Testis (tissue), 3 donors: ENCODE measurements around the gene TRAF2. TPM values are rescaled to one million over a fixed set of nuclear protein-coding genes. Genes with fewer than 3 reads are reported as not detected.

Source experiments
- DNase-seq: peaks from one replicate; pipeline ENCODE4 v3.0.0-alpha.2; 2019
- H3K27ac ChIP-seq, 2 donors: fragments of 200-600 bp; sonication (generic); one replicate each; pipeline ENCODE4 v1.5.1; 2019
- H3K27me3 ChIP-seq: fragments of 200-600 bp; sonication (generic); one replicate; pipeline ENCODE4 v1.5.1; 2019
- H3K36me3 ChIP-seq: fragments of 200-600 bp; sonication (generic); one replicate; pipeline ENCODE4 v1.5.1; 2017; ENCODE audit warnings: low read depth; ENCODE audit errors: missing control alignments
- H3K4me1 ChIP-seq: fragments of 200-600 bp; sonication (generic); one replicate; pipeline ENCODE4 v1.5.1; 2019
- H3K4me3 ChIP-seq, 2 donors: fragments of 200-600 bp; sonication (generic); one replicate each; pipeline ENCODE4 v1.5.1; 2017 to 2019
- H3K9me3 ChIP-seq: fragments of 200-600 bp; sonication (generic); one replicate; pipeline ENCODE4 v1.5.1; 2017
- CTCF ChIP-seq, 3 experiments: fragments of 450-650 bp in 2 of 3; fragments of 200-600 bp in 1 of 3; sonication (generic) in 1 of 3; IDR thresholded peaks; one replicate each; pipeline ENCODE4 v1.5.1; 2016 to 2019; ENCODE audit warnings: antibody characterized with exemption in 3 of 3, mild to moderate bottlenecking in 2 of 3, moderate library complexity in 1 of 3
- POLR2A ChIP-seq: fragments of 450-650 bp; IDR thresholded peaks from one replicate; pipeline ENCODE4 v1.6.1; 2017; ENCODE audit warnings: antibody characterized with exemption, mild to moderate bottlenecking, moderate library complexity
- WGBS, 2 donors: methylation state at CpG; one replicate each; pipeline ENCODE4 v1.1.5; 2018; 5-methylcytosine and 5-hydroxymethylcytosine counted together
- intact Hi-C: fragments of 100-400 bp; cut with DNase I; formaldehyde crosslinking; loops from one replicate; pipeline ENCODE4 v1.15.1; 2023; ENCODE audit warnings: low total_unique reads
- polyA plus RNA-seq: library from polyadenylated mRNA; stranded (reverse); fragments of 350-450 nt; fragmentation: Illumina TruSeq; extraction: RNeasy Lipid Tissue Mini Kit (QIAGEN cat#74804); gene quantifications from one replicate; pipeline ENCODE4 v1.2.3, GENCODE V29; 2014; ENCODE audit warnings: low read depth, low replicate concordance; ENCODE audit not compliant: insufficient read depth
- total RNA-seq, 2 donors: library from RNA; depleted of rRNA; stranded (reverse); fragments of >200 nt; gene quantifications; one replicate each; pipeline ENCODE4 v1.2.3, GENCODE V29; 2016

Gene TRAF2
- total and polyA plus RNA-seq, 3 donors from 2014 or later = 21.9 to 32.9 (median 23.7) TPM

GRCh38 chr9:136901516-136902258, 15.4 kb downstream of the TRAF2 start:
- no peak for TF ChIP-seq CTCF (IDR thresholded peaks at IDR 0.05)
- no peak for TF ChIP-seq POLR2A
- Histone ChIP-seq H3K36me3 (no peaks in the 10 kb centered on the region), H3K4me3 (no peak overlapping the region), H3K27ac (peak overlapping the region; percentile 8 to 66), H3K27me3 (no peaks in the 10 kb centered on the region), H3K9me3 (no peaks in the 10 kb centered on the region), H3K4me1 (peaks cover 21% of the 10 kb centered on the region)
- peak; percentile 66 for DNase-seq
- WGBS, 2 donors = 43 to 48% methylated on average over 19 to 20 of the region's 20 CpGs
- intact Hi-C loops = no loop called here

- no peaks in the 10 kb centered on the region for H3K27me3 ChIP-seq
- WGBS, 2 donors = 47 to 51% methylated on average over 12 of the region's 15 CpGs
- no peak overlapping the region for H3K4me3 ChIP-seq
- H3K9me3 ChIP-seq = no peaks in the 10 kb centered on the region
- intact Hi-C loops = no loop called here
- H3K27ac ChIP-seq = peak overlapping the region; percentile 8 to 66
- TF ChIP-seq CTCF (IDR thresholded peaks at IDR 0.05) (no peak), POLR2A (no peak)
- no peaks in the 10 kb centered on the region for H3K36me3 ChIP-seq
- DNase-seq = peak; percentile 73
- peaks cover 21% of the 10 kb centered on the region for H3K4me1 ChIP-seq
These were observed 16.0 kb downstream of the TRAF2 start for GRCh38 chr9:136902259-136902821.

- Histone ChIP-seq H3K27ac (peak overlapping the region; percentile 8 to 45), H3K27me3 (no peaks in the 10 kb centered on the region), H3K4me1 (peaks cover 21% of the 10 kb centered on the region), H3K4me3 (no peak overlapping the region), H3K9me3 (no peaks in the 10 kb centered on the region), H3K36me3 (no peaks in the 10 kb centered on the region)
- WGBS, 2 donors = 77 to 87% methylated on average over 12 of the region's 12 CpGs
- intact Hi-C loops = no loop called here
- TF ChIP-seq CTCF (IDR thresholded peaks at IDR 0.05) (no peak), POLR2A (no peak)
- no peak for DNase-seq
These were observed 16.8 kb downstream of the TRAF2 start for GRCh38 chr9:136903041-136903554.

GRCh38 chr9:136906266-136906665, 19.9 kb downstream of the TRAF2 start:
- Histone ChIP-seq H3K27me3 (no peaks in the 10 kb centered on the region), H3K9me3 (no peaks in the 10 kb centered on the region), H3K36me3 (no peaks in the 10 kb centered on the region), H3K4me1 (peaks cover 19% of the 10 kb centered on the region), H3K4me3 (no peak overlapping the region), H3K27ac (no peak overlapping the region)
- DNase-seq = no peak
- intact Hi-C loops = no loop called here
- TF ChIP-seq CTCF (IDR thresholded peaks at IDR 0.05) (no peak), POLR2A (no peak)
- 64 to 74% methylated on average over 4 of the region's 4 CpGs for WGBS, 2 donors
